Measurements from ENCODE around the gene CDH23. TPM values are rescaled to one million over a fixed set of nuclear protein-coding genes. Genes with fewer than 3 reads are reported as not detected.

Gene CDH23
- total RNA-seq, 2 donors from 2014 or later: 3.9 to 74.8 TPM

GRCh38 chr10:71465551-71466252 is 69.0 kb downstream of the CDH23 start:
- no peaks in the 10 kb centered on the region for H3K27me3 ChIP-seq (replicated peaks; ENCODE audit: insufficient read depth)
- no peak for DNase-seq (ENCODE audit: low spot score)
- H3K4me1 ChIP-seq (replicated peaks): no peaks in the 10 kb centered on the region
- no peaks in the 10 kb centered on the region for H3K36me3 ChIP-seq
- TF ChIP-seq POLR2AphosphoS5 (IDR thresholded peaks at IDR 0.05) (no peak), POLR2A (IDR thresholded peaks at IDR 0.05) (no peak), CTCF (IDR thresholded peaks at IDR 0.05) (no peak)
- H3K27ac ChIP-seq: no peak overlapping the region
- intact Hi-C loops (cut with DNase I): no loop called here
- H3K9me3 ChIP-seq: no peaks in the 10 kb centered on the region
- no peak overlapping the region for H3K4me3 ChIP-seq
- WGBS: 78% methylated on average over 18 of the region's 18 CpGs

GRCh38 chr10:71466330-71466729 is 69.6 kb downstream of the CDH23 start:
- Histone ChIP-seq H3K9me3 (no peaks in the 10 kb centered on the region), H3K4me3 (no peak overlapping the region), H3K4me1 (replicated peaks) (no peaks in the 10 kb centered on the region), H3K27me3 (replicated peaks; ENCODE audit: insufficient read depth) (no peaks in the 10 kb centered on the region), H3K36me3 (no peaks in the 10 kb centered on the region), H3K27ac (no peak overlapping the region)
- intact Hi-C loops (cut with DNase I): no loop called here
- DNase-seq (ENCODE audit: low spot score): no peak
- TF ChIP-seq POLR2AphosphoS5 (IDR thresholded peaks at IDR 0.05) (no peak), CTCF (IDR thresholded peaks at IDR 0.05) (no peak), POLR2A (IDR thresholded peaks at IDR 0.05) (no peak)
- 92% methylated on average over 6 of the region's 6 CpGs for WGBS

GRCh38 chr10:71467161-71467560 is 70.4 kb downstream of the CDH23 start:
- no peak overlapping the region for H3K4me3 ChIP-seq
- WGBS: 89% methylated on average over 7 of the region's 7 CpGs
- H3K4me1 ChIP-seq (replicated peaks): no peaks in the 10 kb centered on the region
- DNase-seq (ENCODE audit: low spot score): no peak
- H3K27me3 ChIP-seq (replicated peaks; ENCODE audit: insufficient read depth): no peaks in the 10 kb centered on the region
- intact Hi-C loops (cut with DNase I): no loop called here
- no peak overlapping the region for H3K27ac ChIP-seq
- no peaks in the 10 kb centered on the region for H3K9me3 ChIP-seq
- no peaks in the 10 kb centered on the region for H3K36me3 ChIP-seq
- no peak for TF ChIP-seq POLR2A (IDR thresholded peaks at IDR 0.05)
- TF ChIP-seq CTCF (IDR thresholded peaks at IDR 0.05): no peak
- no peak for TF ChIP-seq POLR2AphosphoS5 (IDR thresholded peaks at IDR 0.05)

GRCh38 chr10:71467569-71468362 is 71.0 kb downstream of the CDH23 start:
- H3K27ac ChIP-seq: no peak overlapping the region
- no peaks in the 10 kb centered on the region for H3K9me3 ChIP-seq
- DNase-seq (ENCODE audit: low spot score): no peak
- H3K36me3 ChIP-seq: no peaks in the 10 kb centered on the region
- no peaks in the 10 kb centered on the region for H3K27me3 ChIP-seq (replicated peaks; ENCODE audit: insufficient read depth)
- 94% methylated on average over 9 of the region's 9 CpGs for WGBS
- no peak for TF ChIP-seq CTCF (IDR thresholded peaks at IDR 0.05)
- no peak for TF ChIP-seq POLR2AphosphoS5 (IDR thresholded peaks at IDR 0.05)
- TF ChIP-seq POLR2A (IDR thresholded peaks at IDR 0.05): no peak
- intact Hi-C loops (cut with DNase I): no loop called here
- no peak overlapping the region for H3K4me3 ChIP-seq
- H3K4me1 ChIP-seq (replicated peaks): no peaks in the 10 kb centered on the region
